KOPT-K1 (cell line): ENCODE results near the gene KCNJ5.
"Not testable (repeated sequence)": the region's sequence is repeated elsewhere in the genome, so short reads cannot be mapped to it uniquely, and the experiment has no call there.

Source experiments
- H3K27ac ChIP-seq: fragments of 200-600 bp; sonication (generic); 2 replicates; pipeline ENCODE4 v1.5.1; 2016; ENCODE audit warnings: antibody characterized with exemption, mild to moderate bottlenecking, low read depth, low read length; ENCODE audit not compliant: poor library complexity, severe bottlenecking
- H3K36me3 ChIP-seq: fragments of 200-600 bp; sonication (generic); 2 replicates; pipeline ENCODE4 v1.5.1; 2017; ENCODE audit warnings: antibody characterized with exemption, mild to moderate bottlenecking, low read length, moderate library complexity; ENCODE audit not compliant: insufficient read depth
- H3K9me3 ChIP-seq: fragments of 200-600 bp; sonication (generic); 2 replicates; pipeline ENCODE4 v1.5.1; 2017; ENCODE audit warnings: antibody characterized with exemption, low read length, mild to moderate bottlenecking; ENCODE audit not compliant: insufficient read depth, poor library complexity, severe bottlenecking

The KCNJ5 gene

GRCh38 chr11:128910576-128910975, 19.4 kb downstream of the KCNJ5 start:
- Histone ChIP-seq H3K36me3 (no peaks in the 10 kb centered on the region), H3K9me3 (no peaks in the 10 kb centered on the region), H3K27ac (no peak overlapping the region)

- Histone ChIP-seq H3K9me3 (no peaks in the 10 kb centered on the region), H3K27ac (no peak overlapping the region), H3K36me3 (no peaks in the 10 kb centered on the region)
Observed at GRCh38 chr11:128911239-128911638, 20.1 kb downstream of the KCNJ5 start.

GRCh38 chr11:128911701-128912100, 20.5 kb downstream of the KCNJ5 start:
- no peak overlapping the region for H3K27ac ChIP-seq
- H3K36me3 ChIP-seq, result no peaks in the 10 kb centered on the region
- H3K9me3 ChIP-seq, result no peaks in the 10 kb centered on the region

DNA sequence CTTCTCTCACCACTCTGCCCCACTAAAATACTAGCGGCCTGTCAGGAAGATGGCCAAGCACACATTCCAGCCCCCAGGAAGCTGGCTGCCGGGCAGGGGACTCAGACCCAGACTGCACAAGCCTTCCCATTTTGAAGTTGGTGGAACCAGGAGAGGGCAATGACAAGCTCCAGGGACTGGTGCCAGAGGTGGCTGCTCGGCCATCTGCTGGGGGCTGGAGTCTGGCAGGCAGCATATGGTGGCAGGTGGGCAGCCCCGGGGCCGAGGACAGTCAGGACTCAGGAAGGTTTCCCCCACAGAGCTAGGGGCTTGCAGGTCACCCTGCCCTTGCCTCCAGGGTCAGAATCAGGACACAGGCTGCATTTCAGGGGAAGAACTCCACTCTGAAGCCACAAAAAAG, 22.6 kb downstream of the KCNJ5 start:
- H3K27ac ChIP-seq, result no peak overlapping the region

DNA sequence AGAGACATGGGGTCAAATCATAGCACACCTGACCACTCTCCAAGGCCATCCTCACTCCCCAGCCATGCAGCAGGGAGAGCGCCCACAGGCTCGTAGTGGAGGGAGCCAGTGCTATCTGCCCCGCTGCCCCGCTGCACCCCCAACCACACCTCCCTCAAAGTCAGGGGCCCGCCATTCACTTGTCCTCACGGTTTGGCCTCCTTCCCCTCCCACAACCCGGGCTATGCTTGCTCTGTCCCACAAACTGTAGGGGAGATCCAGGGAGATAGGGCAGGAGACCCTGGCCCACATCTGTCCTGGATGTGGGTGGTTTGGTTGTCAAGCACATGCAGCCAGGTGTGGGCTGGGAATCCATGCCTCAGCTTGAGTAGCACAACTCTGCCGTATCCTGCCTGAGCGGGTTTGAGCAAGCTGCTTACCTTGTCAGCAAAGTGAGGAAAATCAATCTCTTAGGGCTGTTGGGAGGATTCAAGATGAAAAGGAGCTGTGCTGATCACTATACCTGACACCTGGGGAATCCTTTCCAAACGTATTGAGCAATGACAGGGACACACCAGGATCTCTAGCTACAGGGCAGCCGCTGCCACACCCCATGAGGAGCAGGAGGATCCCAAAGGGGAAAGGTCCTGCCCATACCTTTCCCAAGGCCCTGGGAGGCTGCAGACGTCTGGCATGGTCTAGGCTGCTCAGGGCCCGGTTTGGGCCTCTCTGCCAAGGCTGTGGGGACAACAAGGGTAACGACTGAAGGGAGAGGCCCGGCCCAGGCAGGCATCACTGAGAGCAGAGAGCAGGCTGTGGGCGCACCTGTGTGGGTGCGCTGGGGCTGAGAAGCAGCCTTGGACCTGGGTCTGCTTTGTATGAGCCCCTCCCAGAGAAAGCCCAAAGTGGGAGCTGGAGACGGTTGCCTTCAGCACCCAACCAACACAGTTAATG, 23.3 kb downstream of the KCNJ5 start:
- H3K27ac ChIP-seq, result no peak overlapping the region
- H3K9me3 ChIP-seq, result no peaks in the 10 kb centered on the region
- H3K36me3 ChIP-seq, result no peaks in the 10 kb centered on the region

More for the DNA sequence above, 22.6 kb downstream of the KCNJ5 start:
- H3K36me3 ChIP-seq, result no peaks in the 10 kb centered on the region
- no peaks in the 10 kb centered on the region for H3K9me3 ChIP-seq

GRCh38 chr11:128915149-128915521, 24.0 kb downstream of the KCNJ5 start:
- no peak overlapping the region for H3K27ac ChIP-seq
- no peaks in the 10 kb centered on the region for H3K9me3 ChIP-seq
- no peaks in the 10 kb centered on the region for H3K36me3 ChIP-seq

DNA sequence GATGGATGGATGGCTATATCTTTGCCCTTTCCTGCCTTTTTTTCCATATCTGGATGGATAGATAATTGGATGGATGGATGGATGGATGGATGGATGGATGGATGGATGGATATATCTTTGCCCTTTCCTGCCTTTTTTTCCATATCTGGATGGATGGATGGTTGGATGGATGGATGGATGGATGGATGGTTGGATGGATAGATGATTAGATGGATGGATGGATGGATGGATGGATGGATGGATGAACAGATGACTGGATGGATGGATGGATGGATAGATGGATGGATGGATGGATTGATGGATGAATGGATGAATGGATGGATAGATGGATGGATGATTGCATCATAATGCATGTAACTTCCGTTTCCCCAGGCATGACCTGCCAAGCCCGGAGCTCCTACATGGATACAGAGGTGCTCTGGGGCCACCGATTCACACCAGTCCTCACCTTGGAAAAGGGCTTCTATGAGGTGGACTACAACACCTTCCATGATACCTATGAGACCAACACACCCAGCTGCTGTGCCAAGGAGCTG, 24.9 kb downstream of the KCNJ5 start:
- H3K9me3 ChIP-seq, result no peaks in the 10 kb centered on the region
- no peaks in the 10 kb centered on the region for H3K36me3 ChIP-seq
- H3K27ac ChIP-seq, result no peak overlapping the region

DNA sequence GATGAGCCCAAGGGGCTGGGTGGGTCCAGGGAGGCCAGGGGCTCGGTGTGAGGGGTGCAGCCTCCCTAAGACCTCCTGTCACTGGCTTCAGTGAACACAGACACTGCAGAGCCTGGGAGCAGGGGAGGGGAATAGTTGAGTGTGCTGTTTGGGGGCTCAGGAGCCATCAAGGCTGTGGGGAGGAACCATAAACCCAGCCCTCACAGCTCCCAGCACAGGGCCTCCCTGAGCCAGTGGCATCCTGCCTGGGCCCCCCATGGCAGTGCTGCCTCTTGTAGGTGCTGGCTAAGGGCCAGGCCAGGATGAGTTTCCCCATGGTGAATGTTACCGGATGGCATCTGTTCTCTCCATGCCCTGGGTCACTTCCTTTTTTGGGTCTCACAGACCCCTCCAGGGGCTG, 25.5 kb downstream of the KCNJ5 start:
- Histone ChIP-seq H3K9me3 (no peaks in the 10 kb centered on the region), H3K27ac (no peak overlapping the region)

DNA sequence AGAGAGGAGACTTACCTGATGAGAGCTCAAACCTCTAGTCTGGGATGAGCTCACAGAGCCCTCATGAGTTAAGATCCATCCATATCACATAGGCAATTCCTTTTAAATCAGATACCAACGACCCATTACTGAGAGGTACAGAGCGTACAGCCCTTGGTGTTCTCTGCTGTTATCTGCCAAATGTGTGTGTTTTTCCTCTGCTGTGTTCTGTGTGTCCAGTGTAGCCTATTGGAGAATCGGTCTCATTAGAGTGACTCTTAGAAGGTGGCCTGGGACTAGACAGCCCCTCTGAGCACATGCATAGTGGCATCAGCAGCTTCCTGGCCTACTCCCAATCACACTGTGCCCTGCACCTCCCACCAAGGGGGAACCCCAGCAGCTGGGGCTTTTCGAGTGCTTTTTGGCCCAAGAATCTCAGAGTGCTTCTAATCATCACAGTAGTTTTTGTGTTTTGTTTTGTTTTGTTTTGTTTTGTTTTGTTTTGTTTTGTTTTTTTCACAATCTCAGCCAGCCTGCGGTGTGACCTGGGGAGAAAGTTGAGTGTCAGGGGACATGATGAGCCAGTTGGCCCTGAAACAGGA, 26.1 kb downstream of the KCNJ5 start:
- Histone ChIP-seq H3K9me3 (no peaks in the 10 kb centered on the region), H3K36me3 (no peaks in the 10 kb centered on the region), H3K27ac (no peak overlapping the region)

More for the DNA sequence above, 25.5 kb downstream of the KCNJ5 start:
- H3K36me3 ChIP-seq, result no peaks in the 10 kb centered on the region

DNA sequence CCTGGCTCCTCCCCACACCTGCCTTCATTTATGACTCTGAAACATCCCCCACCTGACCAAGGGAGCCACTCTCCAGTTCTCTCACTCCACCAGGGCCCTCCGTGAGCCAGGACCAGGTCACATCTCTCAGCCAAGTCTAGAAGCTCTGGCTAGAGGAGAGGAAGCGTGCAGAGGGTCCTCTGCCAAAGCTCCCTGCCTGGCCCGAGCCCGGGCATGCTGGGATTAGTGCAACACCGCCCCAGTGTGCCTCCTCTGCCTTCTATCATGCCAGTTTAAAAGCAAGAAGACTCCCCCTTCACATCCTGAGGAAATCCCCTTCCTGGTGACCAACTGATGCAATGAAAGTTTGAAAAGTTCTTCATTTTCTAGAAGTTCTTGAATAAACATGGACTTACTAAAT, 28.1 kb downstream of the KCNJ5 start:
- Histone ChIP-seq H3K27ac (no peak overlapping the region), H3K36me3 (no peaks in the 10 kb centered on the region), H3K9me3 (no peaks in the 10 kb centered on the region)

GRCh38 chr11:128919635-128920034, 28.5 kb downstream of the KCNJ5 start:
- not testable (repeated sequence) for H3K27ac ChIP-seq, H3K9me3 ChIP-seq, H3K36me3 ChIP-seq

- Histone ChIP-seq H3K27ac (no peak overlapping the region), H3K36me3 (no peaks in the 10 kb centered on the region), H3K9me3 (no peaks in the 10 kb centered on the region)
Observed at GRCh38 chr11:128920666-128921065, 29.5 kb downstream of the KCNJ5 start.

- no peaks in the 10 kb centered on the region for H3K9me3 ChIP-seq
- H3K36me3 ChIP-seq, result no peaks in the 10 kb centered on the region
- no peak overlapping the region for H3K27ac ChIP-seq
Observed at GRCh38 chr11:128921793-128922192, 30.6 kb downstream of the KCNJ5 start.

DNA sequence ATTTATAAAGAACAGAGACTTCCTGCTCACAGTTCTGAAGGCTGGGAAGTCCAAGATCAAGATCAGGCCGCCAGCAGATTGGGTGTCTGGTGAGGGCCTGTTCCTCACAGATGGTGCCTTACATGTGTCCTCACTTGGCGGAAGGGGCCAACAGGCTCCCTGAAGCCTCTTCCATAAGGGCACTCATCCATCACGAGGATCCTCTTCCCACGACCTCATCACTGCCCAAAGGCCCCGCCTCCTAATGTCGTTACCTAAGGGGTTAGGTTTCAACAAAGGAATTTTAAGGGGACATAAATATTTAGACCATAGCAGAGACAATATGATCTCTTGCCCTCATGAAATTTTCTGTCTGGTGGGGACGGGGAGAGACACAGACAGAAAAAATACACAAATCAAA, 32.9 kb downstream of the KCNJ5 start:
- Histone ChIP-seq H3K9me3 (no peaks in the 10 kb centered on the region), H3K36me3 (no peaks in the 10 kb centered on the region), H3K27ac (no peak overlapping the region)

- no peak overlapping the region for H3K27ac ChIP-seq
- no peaks in the 10 kb centered on the region for H3K9me3 ChIP-seq
- no peaks in the 10 kb centered on the region for H3K36me3 ChIP-seq
Observed at GRCh38 chr11:128924510-128925249, 33.5 kb downstream of the KCNJ5 start.
